ENCODE results near the gene CFAP54. TPM values are rescaled to one million over a fixed set of nuclear protein-coding genes. Genes with fewer than 3 reads are reported as not detected.
A peak's percentile ranks its signal among the peaks of the same experiment; 100 is the strongest.

The CFAP54 gene
- total RNA-seq, 6 experiments from 2014 or later, result 0.40 to 0.66 (median 0.56) TPM

DNA sequence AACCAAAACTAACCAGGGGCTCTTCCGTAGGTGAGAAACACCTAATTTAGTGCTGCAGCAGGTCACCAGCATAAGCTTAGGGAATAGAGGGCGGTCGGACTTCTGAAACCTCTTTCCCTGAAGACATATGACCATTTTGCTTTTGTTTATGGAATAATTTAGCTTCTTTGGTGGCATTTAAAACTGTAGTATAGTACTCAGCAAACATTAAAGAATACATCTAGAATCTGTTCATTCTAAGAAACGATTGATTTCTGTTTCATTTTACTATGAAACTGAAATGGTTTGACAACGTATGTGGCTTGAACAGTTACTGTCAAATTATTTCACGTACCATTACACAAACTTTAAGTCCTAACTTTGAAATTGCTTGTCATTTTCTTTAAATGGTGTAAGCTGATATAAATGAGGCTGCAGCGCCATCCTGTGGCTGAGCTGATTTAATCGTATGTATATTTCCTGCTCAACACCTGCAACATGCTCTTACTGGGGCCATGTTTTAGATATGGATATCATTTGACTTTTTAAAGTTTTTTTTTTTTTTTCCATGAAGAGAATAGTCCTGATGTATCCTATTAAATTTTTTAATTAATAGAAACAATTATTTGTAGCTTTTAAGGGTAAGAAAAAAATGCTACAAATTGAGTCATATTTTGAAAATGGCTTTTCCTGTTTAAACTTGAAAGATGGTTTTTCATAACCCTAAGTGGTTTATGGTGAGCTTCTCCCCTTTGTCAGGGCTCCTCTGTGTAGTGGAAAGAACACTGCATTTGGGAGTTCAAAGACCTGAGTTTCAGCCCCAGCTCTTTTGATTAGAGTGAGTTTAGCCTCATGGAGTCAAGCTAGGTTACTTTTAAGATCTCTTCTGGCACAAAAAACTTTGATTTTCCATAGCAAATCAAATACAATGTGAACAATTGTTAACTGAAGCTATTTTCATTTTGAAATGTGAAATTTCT, 27.4 kb downstream of the CFAP54 start:
- DNase-seq, result peak; percentile 69
- peak overlapping the region; percentile 40; the same call in 1 of the 2 replicates for H3K27ac Mint-ChIP-seq
- H3K36me3 Mint-ChIP-seq (ENCODE audit: low read depth), result no peaks in the 10 kb centered on the region
- peaks cover 24% of the 10 kb centered on the region for H3K4me1 Mint-ChIP-seq (ENCODE audit: low read depth)
- peaks cover 3% of the 10 kb centered on the region; the same call in 1 of the 2 replicates for H3K27me3 Mint-ChIP-seq (ENCODE audit: insufficient read depth)
- no peak overlapping the region for H3K4me3 Mint-ChIP-seq
- H3K9me3 Mint-ChIP-seq, result no peaks in the 10 kb centered on the region
- TF ChIP-seq CTCF (IDR thresholded peaks at IDR 0.05), result peak; percentile 92

GRCh38 chr12:96520767-96521166, 31.4 kb downstream of the CFAP54 start:
- Mint-ChIP-seq H3K4me3 (no peak overlapping the region), H3K27ac (no peak overlapping the region), H3K27me3 (ENCODE audit: insufficient read depth) (peaks cover 3% of the 10 kb centered on the region; the same call in 1 of the 2 replicates), H3K4me1 (ENCODE audit: low read depth) (peaks cover 14% of the 10 kb centered on the region), H3K9me3 (no peaks in the 10 kb centered on the region), H3K36me3 (ENCODE audit: low read depth) (no peaks in the 10 kb centered on the region)
- no peak for TF ChIP-seq CTCF (IDR thresholded peaks at IDR 0.05)
- DNase-seq, result peak; percentile 8

DNA sequence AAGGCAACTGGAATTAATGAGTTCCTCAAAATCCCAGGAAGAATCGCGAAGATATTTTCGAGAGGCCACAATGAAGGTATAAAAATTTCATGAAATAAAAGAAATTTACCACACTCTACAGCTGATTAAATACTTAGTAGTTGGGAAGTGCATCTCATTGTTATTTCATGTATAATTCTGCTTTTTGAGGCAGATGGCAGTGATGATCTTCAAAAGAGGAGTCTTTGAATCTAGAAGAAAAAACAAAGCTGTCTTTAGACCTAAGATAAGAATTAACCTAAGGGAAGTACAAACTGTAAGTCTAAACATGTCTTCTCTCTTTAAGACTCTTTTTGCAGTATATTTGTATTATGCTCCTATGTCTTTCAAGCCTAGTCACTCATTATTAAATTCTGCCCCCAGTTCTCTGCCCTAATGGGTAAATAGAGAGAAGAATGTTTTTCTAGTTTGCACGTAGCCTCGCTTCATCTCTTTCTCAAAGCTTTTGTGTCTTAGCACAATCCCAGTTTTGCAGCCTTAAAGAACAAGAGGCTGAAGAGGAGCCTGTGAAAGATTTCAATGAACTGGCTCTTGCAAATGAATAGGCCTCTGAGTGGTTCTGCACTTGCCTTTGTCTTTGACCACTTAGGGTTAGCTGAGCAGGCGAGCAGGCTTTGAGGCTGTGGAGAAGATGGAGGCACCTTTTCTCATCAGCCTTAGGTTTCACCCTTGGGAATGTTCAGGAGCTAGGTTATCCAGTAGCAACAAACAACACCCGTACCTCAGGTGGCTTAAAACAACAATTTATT, 32.7 kb downstream of the CFAP54 start:
- Mint-ChIP-seq H3K27ac (no peak overlapping the region), H3K4me3 (no peak overlapping the region), H3K36me3 (ENCODE audit: low read depth) (no peaks in the 10 kb centered on the region), H3K9me3 (no peaks in the 10 kb centered on the region), H3K4me1 (ENCODE audit: low read depth) (peaks cover 8% of the 10 kb centered on the region), H3K27me3 (ENCODE audit: insufficient read depth) (peaks cover 3% of the 10 kb centered on the region)
- TF ChIP-seq CTCF (IDR thresholded peaks at IDR 0.05), result no peak
- DNase-seq, result no peak

GRCh38 chr12:96522690-96523089, 33.3 kb downstream of the CFAP54 start:
- TF ChIP-seq CTCF (IDR thresholded peaks at IDR 0.05), result no peak
- H3K27me3 Mint-ChIP-seq (ENCODE audit: insufficient read depth), result peaks cover 3% of the 10 kb centered on the region
- H3K27ac Mint-ChIP-seq, result no peak overlapping the region
- no peak for DNase-seq
- no peaks in the 10 kb centered on the region for H3K9me3 Mint-ChIP-seq
- no peaks in the 10 kb centered on the region for H3K36me3 Mint-ChIP-seq (ENCODE audit: low read depth)
- H3K4me3 Mint-ChIP-seq, result no peak overlapping the region
- H3K4me1 Mint-ChIP-seq (ENCODE audit: low read depth), result peaks cover 8% of the 10 kb centered on the region

DNA sequence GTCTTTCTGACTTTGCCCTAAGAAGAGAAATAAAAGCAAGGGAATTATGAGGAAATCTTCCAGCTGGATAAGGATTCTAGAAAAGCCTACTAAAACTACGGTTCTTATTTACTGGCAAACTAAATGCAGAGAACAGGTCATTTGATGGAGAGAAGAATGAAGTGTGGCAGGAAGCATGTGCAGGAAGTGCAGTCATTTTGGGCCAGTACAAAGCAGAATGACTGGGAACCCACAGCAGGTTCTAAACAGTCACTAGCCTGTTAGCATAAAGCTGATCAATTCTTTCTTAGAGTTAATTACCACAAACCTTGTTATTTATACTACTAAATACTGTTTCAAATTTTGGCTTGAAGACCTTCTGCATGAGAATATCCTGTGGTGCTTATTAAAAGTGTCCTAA, 36.7 kb downstream of the CFAP54 start:
- Mint-ChIP-seq H3K9me3 (no peaks in the 10 kb centered on the region), H3K36me3 (ENCODE audit: low read depth) (no peaks in the 10 kb centered on the region), H3K4me1 (ENCODE audit: low read depth) (no peaks in the 10 kb centered on the region; the same call in 1 of the 2 replicates), H3K27me3 (ENCODE audit: insufficient read depth) (no peaks in the 10 kb centered on the region; the same call in 1 of the 2 replicates), H3K27ac (no peak overlapping the region), H3K4me3 (no peak overlapping the region)
- no peak for DNase-seq
- no peak for TF ChIP-seq CTCF (IDR thresholded peaks at IDR 0.05)
